HG03097 (cell line): ENCODE measurements around the gene FILIP1.
"Not testable (repeated sequence)": the region's sequence is repeated elsewhere in the genome, so short reads cannot be mapped to it uniquely, and the experiment has no call there.

Source experiments
- ATAC-seq: cut with Tn5 transposase; IDR thresholded peaks from one replicate; pipeline ENCODE4 v1.9.1; 2021; ENCODE audit not compliant: unreplicated experiment, low FRiP score

The FILIP1 gene

DNA sequence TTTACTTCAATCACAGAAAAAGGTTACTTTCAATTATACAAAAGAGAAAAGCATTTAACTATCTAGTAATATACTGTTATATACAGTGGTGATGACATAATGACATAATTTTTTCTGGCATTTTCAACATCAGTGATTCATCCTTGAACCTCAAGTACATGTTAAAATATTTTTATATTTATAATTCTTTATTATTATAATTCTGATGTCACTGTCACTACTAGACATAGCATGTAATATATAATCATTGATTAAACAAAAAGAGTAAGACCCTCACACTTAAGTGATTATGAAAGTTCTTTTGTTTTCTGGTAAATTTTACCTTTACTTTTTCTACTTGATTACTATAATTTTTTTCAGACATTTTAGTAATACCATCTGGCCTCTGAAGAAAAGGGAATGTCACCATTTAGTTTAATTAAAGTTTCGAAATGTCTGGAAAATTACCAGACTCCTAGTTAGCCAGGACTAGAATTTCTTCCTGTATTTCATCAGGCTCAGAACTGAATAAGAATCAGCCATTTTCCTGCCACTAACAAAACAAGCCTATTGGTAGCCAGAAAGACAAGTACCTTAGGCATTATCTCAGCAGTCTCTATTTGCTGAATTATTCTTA is 71.5 kb downstream of the FILIP1 start:
- ATAC-seq: no peak

- no peak for ATAC-seq
These were observed 72.1 kb downstream of the FILIP1 start for GRCh38 chr6:75421316-75422023.

DNA sequence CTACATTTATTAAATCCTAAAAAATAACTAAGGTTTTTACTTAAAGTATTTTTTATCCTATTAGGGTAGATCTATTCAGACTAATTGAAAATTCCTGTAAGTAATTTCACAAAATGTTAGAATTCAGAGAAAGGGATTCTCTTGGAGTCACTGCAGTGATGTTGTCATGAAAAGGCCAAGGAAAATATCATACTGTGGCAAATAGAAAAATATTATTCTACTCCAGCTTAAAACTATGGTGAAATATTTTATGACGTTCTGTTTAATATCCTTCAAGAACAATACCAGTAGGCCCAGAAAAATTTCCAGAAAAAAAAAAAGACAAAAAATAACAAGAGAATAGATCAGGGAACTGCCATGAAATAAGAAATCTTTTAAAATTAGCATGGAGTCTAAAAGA is 73.6 kb downstream of the FILIP1 start:
- no peak for ATAC-seq

GRCh38 chr6:75419416-75419815 is 74.2 kb downstream of the FILIP1 start:
- ATAC-seq: no peak

DNA sequence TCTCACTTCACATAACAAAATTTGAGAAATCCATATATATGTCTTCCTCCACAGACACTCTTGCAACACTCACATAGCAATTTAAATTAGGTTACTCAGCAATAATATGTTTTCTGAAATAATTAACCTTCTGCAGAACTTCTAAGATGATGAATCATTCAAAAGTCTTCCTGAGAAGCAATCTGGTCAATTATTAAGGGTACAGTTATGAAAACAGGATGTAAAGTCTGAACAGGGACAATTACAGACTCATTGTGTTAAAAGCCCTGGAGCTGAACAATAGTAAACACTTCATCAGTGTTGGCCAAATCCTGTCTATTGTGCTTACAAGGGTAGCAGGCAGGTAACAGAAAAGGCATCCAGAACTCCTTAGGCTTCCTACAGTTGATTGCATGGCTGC is 75.4 kb downstream of the FILIP1 start:
- peak; percentile 99 for ATAC-seq

GRCh38 chr6:75416443-75416842 is 77.2 kb downstream of the FILIP1 start:
- no peak for ATAC-seq

DNA sequence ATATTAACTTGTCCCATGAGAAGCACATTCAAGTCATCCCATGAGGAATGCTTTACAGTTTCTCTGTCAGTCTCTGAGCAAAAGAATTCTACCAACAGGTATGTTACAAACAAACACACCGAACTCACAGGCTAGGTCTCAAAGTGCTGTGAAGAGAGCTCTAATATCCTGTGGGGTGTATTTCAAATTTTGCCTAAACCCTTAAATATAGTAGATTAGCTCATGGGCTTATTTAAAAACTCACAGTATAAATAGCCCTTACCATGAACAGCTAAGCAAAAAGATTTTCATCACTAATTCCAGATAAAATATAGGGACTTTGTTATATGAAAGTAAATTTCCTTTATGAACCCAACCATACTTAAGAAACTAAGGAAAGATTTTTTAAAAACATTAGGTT is 77.8 kb downstream of the FILIP1 start:
- ATAC-seq: no peak

- ATAC-seq: no peak
These were observed 79.1 kb downstream of the FILIP1 start for GRCh38 chr6:75414445-75415021.

- ATAC-seq: no peak
These were observed 80.5 kb downstream of the FILIP1 start for GRCh38 chr6:75412969-75413662.

DNA sequence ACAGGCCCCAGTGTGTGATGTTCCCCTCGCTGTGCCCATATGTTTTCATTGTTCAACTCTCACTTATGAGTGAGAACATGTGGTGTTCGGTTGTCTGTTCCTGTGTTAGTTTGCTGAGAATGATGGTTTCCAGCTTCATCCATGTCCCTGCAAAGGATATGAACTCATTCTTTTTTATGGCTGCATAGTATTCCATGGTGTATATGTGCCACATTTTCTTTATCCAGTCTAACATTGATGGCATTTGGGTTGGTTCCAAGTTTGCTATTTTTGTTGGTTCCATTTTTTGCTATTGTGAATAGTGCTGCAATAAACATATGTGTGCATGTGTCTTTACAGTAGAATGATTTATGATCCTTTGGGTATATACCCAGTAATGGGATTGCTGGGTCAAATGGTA is 83.0 kb downstream of the FILIP1 start:
- ATAC-seq: not testable (repeated sequence)

DNA sequence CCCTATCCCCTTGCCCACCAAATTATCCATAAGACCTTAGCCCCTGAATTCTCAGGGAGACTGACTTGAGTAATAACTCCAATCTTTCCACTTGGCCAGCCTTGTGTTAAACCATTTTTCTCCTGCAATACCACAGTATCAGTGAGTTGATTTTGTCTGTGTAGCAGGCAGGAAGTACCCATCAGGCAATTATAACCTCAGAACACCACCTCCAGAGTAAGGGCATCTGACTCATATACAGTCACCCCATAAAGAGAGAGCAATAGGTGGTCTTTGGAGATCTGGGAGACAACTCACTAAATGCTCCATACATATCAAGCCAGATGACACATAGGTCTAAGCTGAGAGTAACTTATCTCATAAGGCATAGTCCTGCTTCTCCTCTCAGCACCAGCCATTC is 83.7 kb downstream of the FILIP1 start:
- no peak for ATAC-seq

DNA sequence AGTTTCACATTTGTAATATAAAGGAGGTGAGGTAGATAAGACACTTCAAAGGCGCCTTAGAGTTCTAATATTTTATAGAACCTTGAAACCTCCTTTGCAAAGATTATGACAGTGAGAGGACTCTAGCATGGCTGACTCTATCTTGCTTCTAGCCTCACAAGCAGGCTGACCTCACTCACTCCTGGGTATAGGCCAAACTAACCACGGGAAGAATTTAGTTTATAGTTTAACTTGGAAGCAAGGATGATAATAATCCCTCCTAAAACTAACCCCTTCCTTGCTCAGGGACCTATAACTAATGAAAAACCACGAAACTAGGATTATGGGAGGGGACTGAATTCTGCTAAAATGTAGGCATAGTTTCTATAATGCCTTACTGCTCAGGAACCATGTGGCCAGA is 84.3 kb downstream of the FILIP1 start:
- ATAC-seq: no peak

DNA sequence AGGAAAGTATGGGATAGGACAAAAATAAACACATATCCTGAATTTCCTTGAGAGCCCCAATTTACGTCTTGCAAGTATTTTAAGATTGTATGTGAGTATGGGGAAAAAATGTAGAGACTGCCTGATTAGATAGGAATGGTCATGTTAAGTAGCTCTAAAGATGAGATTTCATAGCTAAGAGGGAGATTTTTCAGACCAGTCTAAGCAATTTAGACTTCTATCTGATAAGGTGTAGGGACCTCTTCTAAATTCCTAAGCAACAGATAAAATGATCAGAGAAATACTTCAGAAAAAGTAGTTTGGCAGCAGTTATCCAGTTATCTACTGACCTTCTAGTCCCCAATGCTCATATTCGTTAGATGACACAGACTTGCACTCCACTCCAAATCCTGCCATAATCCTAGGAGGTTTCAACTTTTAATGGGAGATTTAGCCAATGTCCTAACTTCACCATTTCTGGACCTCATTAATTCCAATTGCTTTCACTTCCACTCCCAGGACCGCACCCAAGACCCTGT is 90.0 kb downstream of the FILIP1 start:
- no peak for ATAC-seq

- ATAC-seq: no peak
These were observed 91.3 kb downstream of the FILIP1 start for GRCh38 chr6:75402296-75402695.

GRCh38 chr6:75397656-75398465 is 95.7 kb downstream of the FILIP1 start:
- ATAC-seq: no peak

DNA sequence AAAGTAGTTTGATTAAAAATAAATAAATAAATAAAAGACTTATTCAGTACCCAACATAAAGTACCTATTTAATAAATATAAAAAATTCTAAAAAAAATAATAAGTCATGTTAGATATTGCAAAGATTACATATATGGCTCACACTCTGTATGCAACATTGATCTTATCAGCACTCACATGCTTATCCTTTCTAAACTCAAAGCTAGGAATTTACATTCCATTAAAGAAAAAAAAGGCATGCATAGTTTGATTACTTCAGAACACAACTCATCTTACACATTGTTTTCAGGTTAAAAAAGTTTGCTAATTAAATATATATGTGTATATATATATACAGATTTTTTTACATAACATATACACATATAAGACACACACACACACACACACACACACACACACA is 96.4 kb downstream of the FILIP1 start:
- ATAC-seq: no peak

DNA sequence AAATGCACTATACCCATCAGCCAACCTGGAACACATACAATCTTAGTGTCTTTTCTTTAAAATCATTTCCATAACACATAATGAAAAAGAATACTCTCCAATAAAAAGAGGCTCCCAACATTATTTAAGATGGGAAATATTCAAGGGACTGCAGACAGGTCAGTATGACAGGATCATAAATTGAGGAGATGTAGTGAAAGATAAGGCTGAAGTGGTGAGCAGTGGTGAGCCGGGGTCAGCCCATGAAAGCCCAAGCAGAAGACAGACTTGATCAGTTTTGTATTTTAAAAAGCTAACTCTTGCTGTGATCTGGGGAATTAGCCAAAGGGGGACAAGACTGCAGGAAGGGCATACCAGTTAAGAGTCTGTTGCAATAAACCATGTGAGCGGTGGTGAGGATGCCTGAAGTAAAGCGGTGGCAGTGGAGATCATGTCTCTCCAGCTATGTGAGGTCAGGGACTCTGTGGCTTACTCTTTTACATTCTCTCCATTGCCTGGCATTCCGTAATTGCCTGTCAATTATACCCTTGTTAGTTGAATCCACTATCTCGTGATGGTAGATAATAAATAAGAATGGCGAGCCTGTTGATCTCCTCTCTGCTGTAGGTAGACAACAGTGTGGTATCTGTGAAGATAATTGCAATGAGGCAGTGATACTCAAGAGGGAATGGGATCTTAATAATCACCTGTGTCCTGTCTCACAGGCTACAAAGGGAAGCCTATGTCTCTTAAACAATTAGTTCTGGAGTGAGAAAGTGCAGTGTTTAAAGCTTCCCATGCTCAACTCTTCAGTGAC is 97.4 kb downstream of the FILIP1 start:
- no peak for ATAC-seq

GRCh38 chr6:75393806-75394205 is 99.8 kb downstream of the FILIP1 start:
- ATAC-seq: no peak

- ATAC-seq: no peak
These were observed 102.3 kb downstream of the FILIP1 start for GRCh38 chr6:75391276-75391675.
